PC-9 (cell line): ENCODE results near the gene GSK3B. TPM values are rescaled to one million over a fixed set of nuclear protein-coding genes. Genes with fewer than 3 reads are reported as not detected.

ENCODE experiments used
- BruUV-seq: library from RNA; stranded (reverse); fragments of 400-500 nt; replicated peaks from 2 replicates; lab custom pipeline; 2021; lab: Mats Ljungman, UMichigan
- CTCF ChIA-PET: fragments of 300-600 bp; sonication (Branson Sonifier 250); formaldehyde crosslinking; loops from one replicate; lab custom pipeline; 2022; ENCODE audit warnings: antibody characterized with exemption; lab: Charles Lee
- POLR2A ChIA-PET: fragments of 300-600 bp; sonication (Branson Sonifier 250); formaldehyde crosslinking; loops from one replicate; lab custom pipeline; 2022; ENCODE audit warnings: antibody characterized with exemption; ENCODE audit not compliant: unreplicated experiment; lab: Charles Lee
- DNase-seq, 2 experiments: peaks; one replicate each; pipeline versions ENCODE4 v3.0.0 to v3.0.0-alpha.2; 2015 to 2022; ENCODE audit warnings: mixed read lengths in 1 of 2
- H2AFZ ChIP-seq: fragments of 200-600 bp; sonication (generic); 2 replicates; pipeline ENCODE4 v1.8.1; 2017; ENCODE audit warnings: antibody characterized with exemption
- H3F3A ChIP-seq: fragments of 200-600 bp; sonication (generic); 2 replicates; pipeline ENCODE4 v1.8.1; 2017; ENCODE audit warnings: antibody characterized with exemption, mild to moderate bottlenecking, low read depth; ENCODE audit not compliant: insufficient read depth
- H3K27ac ChIP-seq: fragments of 200-600 bp; sonication (generic); 2 replicates; pipeline ENCODE4 v1.6.1; 2016; ENCODE audit warnings: mixed run types
- H3K27me3 ChIP-seq: fragments of 200-600 bp; sonication (generic); 2 replicates; pipeline ENCODE4 v1.6.1; 2016; ENCODE audit warnings: low read depth, mixed run types; ENCODE audit not compliant: insufficient read depth
- H3K36me3 ChIP-seq: fragments of 200-600 bp; sonication (generic); 2 replicates; pipeline ENCODE4 v1.6.1; 2016; ENCODE audit warnings: low read depth, mixed run types
- H3K4me1 ChIP-seq: fragments of 200-600 bp; sonication (generic); replicated peaks from 2 replicates; pipeline ENCODE4 v1.6.1; 2016; ENCODE audit warnings: mixed run types; ENCODE audit not compliant: insufficient read depth
- H3K4me2 ChIP-seq: fragments of 200-600 bp; sonication (generic); 2 replicates; pipeline ENCODE4 v1.6.1; 2017; ENCODE audit warnings: mixed run types
- H3K4me3 ChIP-seq: fragments of 200-600 bp; sonication (generic); 2 replicates; pipeline ENCODE4 v1.6.1; 2016; ENCODE audit warnings: mixed run types
- H3K79me2 ChIP-seq: fragments of 200-600 bp; sonication (generic); 2 replicates; pipeline ENCODE4 v1.6.1; 2017; ENCODE audit warnings: low read depth, mixed run types
- H3K9me2 ChIP-seq: fragments of 200-600 bp; sonication (generic); 2 replicates; pipeline ENCODE4 v1.8.1; 2017; ENCODE audit warnings: mild to moderate bottlenecking; ENCODE audit not compliant: insufficient read depth
- H3K9me3 ChIP-seq: fragments of 200-600 bp; sonication (generic); 2 replicates; pipeline ENCODE4 v1.8.1; 2016; ENCODE audit warnings: low read depth; ENCODE audit not compliant: insufficient read depth
- H4K20me1 ChIP-seq: fragments of 200-600 bp; sonication (generic); 2 replicates; pipeline ENCODE4 v1.8.1; 2017; ENCODE audit not compliant: insufficient read depth
- CTCF ChIP-seq: fragments of 200-600 bp; sonication (generic); conservative IDR thresholded peaks from 2 replicates; pipeline ENCODE4 v1.6.1; 2017; ENCODE audit warnings: mixed run types, antibody characterized with exemption, mild to moderate bottlenecking, moderate library complexity
- EZH2 ChIP-seq: fragments of 200-600 bp; sonication (generic); IDR thresholded peaks from 2 replicates; pipeline ENCODE4 v1.8.0; 2017; ENCODE audit warnings: antibody characterized with exemption, low read depth
- intact Hi-C: fragments of 100-400 bp; cut with micrococcal nuclease; formaldehyde crosslinking; loops from one replicate; pipeline ENCODE4 v1.10.0; 2022; ENCODE audit not compliant: unreplicated experiment
- total RNA-seq: library from RNA; stranded (reverse); gene quantifications from 2 replicates; pipeline ENCODE4 v1.2.3, GENCODE V29; 2021

The GSK3B gene
- total RNA-seq, 1 experiment from 2014 or later = 62.0 TPM

- Histone ChIP-seq H3K9me3 (no peaks in the 10 kb centered on the region), H4K20me1 (peaks cover 28% of the 10 kb centered on the region), H3K27me3 (no peaks in the 10 kb centered on the region), H3K36me3 (no peaks in the 10 kb centered on the region), H3K9me2 (no peaks in the 10 kb centered on the region), H3K27ac (no peak overlapping the region), H3K4me2 (no peak overlapping the region), H3K79me2 (peaks cover 75% of the 10 kb centered on the region), H2AFZ (no peak overlapping the region), H3F3A (peaks cover 25% of the 10 kb centered on the region), H3K4me1 (peaks cover 25% of the 10 kb centered on the region), H3K4me3 (no peak overlapping the region)
- no TSS peak for BruUV-seq
- DNase-seq = no peak
- TF ChIP-seq CTCF (no peak), EZH2 (no peak)
- CTCF ChIA-PET = no interaction called here
- POLR2A ChIA-PET = no interaction called here
- intact Hi-C loops = no loop called here
These were observed 118.0 kb downstream of the GSK3B start for GRCh38 chr3:119976214-119976613.

GRCh38 chr3:119974656-119975055, 119.6 kb downstream of the GSK3B start:
- no peak for TF ChIP-seq CTCF
- no peak for TF ChIP-seq EZH2
- H3K27me3 ChIP-seq = no peaks in the 10 kb centered on the region
- no peak overlapping the region for H2AFZ ChIP-seq
- no peaks in the 10 kb centered on the region for H3K9me3 ChIP-seq
- no peak overlapping the region for H3K4me3 ChIP-seq
- H3K4me2 ChIP-seq = no peak overlapping the region
- intact Hi-C loops = loop anchor here (5.0 kb wide), 1 partner anchor 118 kb away; the partner anchor contains the start of gene GSK3B
- H3K27ac ChIP-seq = 0 out of 2 replicates have a peak overlapping the region, but pooled peaks have one; percentile 37
- no peak for DNase-seq
- peaks cover 25% of the 10 kb centered on the region for H3F3A ChIP-seq
- BruUV-seq = no TSS peak
- ChIA-PET POLR2A (interaction anchor here (0.6 kb wide), 1 partner anchor 173 kb away, joined by 4 read pairs; no protein-coding TSS in a partner anchor), CTCF (no interaction called here)
- H3K79me2 ChIP-seq = peaks cover 75% of the 10 kb centered on the region
- H3K36me3 ChIP-seq = no peaks in the 10 kb centered on the region
- no peaks in the 10 kb centered on the region for H3K9me2 ChIP-seq
- H4K20me1 ChIP-seq = peaks cover 28% of the 10 kb centered on the region
- H3K4me1 ChIP-seq = peaks cover 25% of the 10 kb centered on the region

- Histone ChIP-seq H3K9me2 (no peaks in the 10 kb centered on the region), H4K20me1 (peaks cover 39% of the 10 kb centered on the region), H3K4me2 (peak overlapping the region; percentile 43), H3K9me3 (no peaks in the 10 kb centered on the region), H3K27ac (peak overlapping the region; percentile 45), H3K79me2 (peaks cover 85% of the 10 kb centered on the region), H3K4me1 (peaks cover 25% of the 10 kb centered on the region), H3K36me3 (no peaks in the 10 kb centered on the region), H3F3A (peaks cover 25% of the 10 kb centered on the region), H3K4me3 (no peak overlapping the region), H3K27me3 (no peaks in the 10 kb centered on the region), H2AFZ (no peak overlapping the region)
- ChIA-PET POLR2A (no interaction called here), CTCF (no interaction called here)
- TF ChIP-seq CTCF = no peak
- no peak for TF ChIP-seq EZH2
- BruUV-seq = no TSS peak
- intact Hi-C loops = loop anchor here (5.0 kb wide), 1 partner anchor 119 kb away; the partner anchor contains the start of gene GSK3B
- DNase-seq = peak; percentile 34 to 86
These were observed 121.1 kb downstream of the GSK3B start for GRCh38 chr3:119973018-119973646.
